ENCODE results near the gene POLD2. TPM values are rescaled to one million over a fixed set of nuclear protein-coding genes. Genes with fewer than 3 reads are reported as not detected.

The POLD2 gene
- polyA plus RNA-seq, 3 donors = 51.4 to 116 (median 96.0) TPM

- no peak overlapping the region for H3K27ac ChIP-seq (ENCODE audit: low read depth, low read length)
- WGBS, 3 donors = 55 to 89% (median 89%) methylated on average over 8 of the region's 8 CpGs
Observed at GRCh38 chr7:44119829-44120380, 3.4 kb downstream of the POLD2 start.

DNA sequence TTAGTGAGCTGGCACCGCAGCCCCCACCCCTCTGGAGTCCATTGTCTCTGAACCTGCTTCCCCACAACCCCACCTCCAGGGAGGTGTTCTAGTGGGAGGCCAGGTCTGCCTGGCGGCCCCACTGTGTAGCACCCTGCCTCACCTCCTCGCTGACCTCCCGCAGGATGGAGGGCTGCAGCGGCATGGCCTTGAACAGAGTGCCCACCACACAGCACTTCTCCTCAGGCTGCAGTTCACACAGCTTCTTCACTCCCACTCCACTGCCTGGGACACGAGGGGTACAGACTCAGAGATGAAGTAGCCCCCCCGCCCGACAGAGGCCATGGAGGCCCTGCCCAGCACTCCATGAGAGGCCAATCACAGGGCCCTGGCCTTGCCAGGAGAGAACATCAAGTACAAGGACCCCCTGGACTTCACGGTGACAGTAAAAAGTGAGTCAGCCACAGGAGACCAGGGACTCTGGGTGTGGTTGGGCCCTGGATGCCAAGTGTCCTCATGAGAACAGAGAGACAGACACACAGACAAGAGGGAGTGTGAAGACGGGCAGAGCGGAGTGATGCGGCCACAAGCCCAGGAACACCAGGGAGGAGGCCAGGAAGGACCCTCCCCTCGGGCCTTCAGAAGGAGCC, 5.4 kb downstream of the POLD2 start:
- 90 to 92% (median 91%) methylated on average over 13 of the region's 13 CpGs for WGBS, 3 donors
- H3K27ac ChIP-seq (ENCODE audit: low read depth, low read length) = no peak overlapping the region

- 90 to 92% (median 91%) methylated on average over 24 to 25 of the region's 25 CpGs for WGBS, 3 donors
- H3K27ac ChIP-seq (ENCODE audit: low read depth, low read length) = no peak overlapping the region
Observed at GRCh38 chr7:44116789-44117666, 6.3 kb downstream of the POLD2 start.

GRCh38 chr7:44116087-44116788, 7.1 kb downstream of the POLD2 start:
- 89 to 91% (median 91%) methylated on average over 17 of the region's 17 CpGs for WGBS, 3 donors
- H3K27ac ChIP-seq (ENCODE audit: low read depth, low read length) = no peak overlapping the region

GRCh38 chr7:44114586-44115310, 8.6 kb downstream of the POLD2 start:
- H3K27ac ChIP-seq (ENCODE audit: low read depth, low read length) = no peak overlapping the region
- 69 to 89% (median 84%) methylated on average over 12 of the region's 12 CpGs for WGBS, 3 donors

- 92 to 93% (median 93%) methylated on average over 24 of the region's 24 CpGs for WGBS, 3 donors
- no peak overlapping the region for H3K27ac ChIP-seq (ENCODE audit: low read depth, low read length)
Observed at GRCh38 chr7:44113764-44114354, 9.5 kb downstream of the POLD2 start.

- 77 to 90% (median 90%) methylated on average over 31 to 34 of the region's 34 CpGs for WGBS, 3 donors
- H3K27ac ChIP-seq (ENCODE audit: low read depth, low read length) = no peak overlapping the region
Observed at GRCh38 chr7:44112997-44113763, 10.2 kb downstream of the POLD2 start.

- no peak overlapping the region for H3K27ac ChIP-seq (ENCODE audit: low read depth, low read length)
- 57 to 80% (median 79%) methylated on average over 41 of the region's 41 CpGs for WGBS, 3 donors
Observed at GRCh38 chr7:44112231-44112996, 10.9 kb downstream of the POLD2 start.

DNA sequence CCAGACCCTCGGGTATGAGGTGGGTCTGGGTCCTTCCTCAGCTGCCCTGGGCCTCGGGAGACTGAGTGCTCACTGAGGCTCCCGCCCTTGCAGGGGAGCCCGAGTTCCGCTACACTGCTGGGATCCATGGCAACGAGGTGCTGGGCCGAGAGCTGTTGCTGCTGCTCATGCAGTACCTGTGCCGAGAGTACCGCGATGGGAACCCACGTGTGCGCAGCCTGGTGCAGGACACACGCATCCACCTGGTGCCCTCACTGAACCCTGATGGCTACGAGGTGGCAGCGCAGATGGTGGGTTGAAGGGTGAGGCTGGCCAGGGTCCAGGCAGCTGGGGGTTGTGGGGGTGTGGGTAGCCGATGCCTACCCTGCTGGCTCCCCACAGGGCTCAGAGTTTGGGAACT, 11.6 kb downstream of the POLD2 start:
- no peak overlapping the region for H3K27ac ChIP-seq (ENCODE audit: low read depth, low read length)
- 84 to 90% (median 86%) methylated on average over 16 of the region's 16 CpGs for WGBS, 3 donors

- WGBS, 3 donors = 78 to 81% (median 80%) methylated on average over 27 of the region's 27 CpGs
- no peak overlapping the region for H3K27ac ChIP-seq (ENCODE audit: low read depth, low read length)
Observed at GRCh38 chr7:44110719-44111635, 12.4 kb downstream of the POLD2 start.

GRCh38 chr7:44109991-44110390, 13.4 kb downstream of the POLD2 start:
- H3K27ac ChIP-seq (ENCODE audit: low read depth, low read length) = no peak overlapping the region
- 94 to 95% (median 94%) methylated on average over 18 of the region's 18 CpGs for WGBS, 3 donors

DNA sequence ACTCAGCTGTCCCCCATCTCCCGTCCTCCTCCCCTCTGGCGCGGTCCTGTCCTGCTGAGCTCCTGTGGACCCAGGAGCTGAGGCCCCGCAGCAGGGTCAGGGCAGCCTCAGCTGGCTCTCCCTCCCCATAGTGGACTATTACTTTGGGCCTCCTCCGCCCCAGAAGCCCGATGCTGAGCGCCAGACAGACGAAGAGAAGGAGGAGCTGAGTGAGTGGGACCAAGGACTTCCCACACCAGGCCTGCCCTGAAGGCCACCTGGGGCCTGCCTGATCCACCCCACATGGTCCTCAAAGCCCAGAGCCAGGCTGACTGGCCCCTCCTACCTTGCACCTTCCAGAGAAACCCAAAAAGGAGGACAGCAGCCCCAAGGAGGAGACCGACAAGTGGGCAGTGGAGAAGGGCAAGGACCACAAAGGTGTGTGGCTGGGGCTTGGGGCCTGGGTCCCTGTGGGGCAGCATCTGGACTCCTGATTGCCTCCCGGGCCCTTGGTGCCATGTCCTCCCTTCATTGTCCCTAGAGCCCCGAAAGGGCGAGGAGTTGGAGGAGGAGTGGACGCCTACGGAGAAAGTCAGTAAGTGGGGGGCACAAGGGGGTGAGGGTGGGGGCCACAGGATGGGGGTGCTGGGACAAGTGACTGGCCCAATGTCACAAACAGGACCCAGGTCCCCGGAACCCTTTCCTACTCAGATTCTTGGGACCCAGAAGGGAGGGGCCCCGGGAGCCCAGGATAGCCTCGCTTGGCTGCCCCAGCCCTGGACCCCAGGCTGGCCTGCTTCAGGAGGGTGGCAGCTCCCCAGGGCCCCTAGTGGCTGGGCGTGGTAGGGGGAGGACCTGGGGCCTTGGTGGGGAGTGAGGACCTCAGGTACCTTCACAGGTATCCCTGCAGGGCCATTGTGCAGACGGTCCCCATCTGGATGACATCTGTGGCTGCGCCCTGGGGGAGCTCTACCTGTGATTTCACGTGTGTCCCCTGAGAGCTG, 14.3 kb downstream of the POLD2 start:
- 84 to 91% (median 86%) methylated on average over 21 of the region's 21 CpGs for WGBS, 3 donors
- H3K27ac ChIP-seq (ENCODE audit: low read depth, low read length) = no peak overlapping the region

GRCh38 chr7:44107961-44108767, 15.2 kb downstream of the POLD2 start:
- WGBS, 3 donors = 86 to 90% (median 87%) methylated on average over 21 of the region's 21 CpGs

More at GRCh38 chr7:44107961-44108767, 15.2 kb downstream of the POLD2 start:
- no peak overlapping the region for H3K27ac ChIP-seq (ENCODE audit: low read depth, low read length)
